ENCODE data around the gene FEN1. TPM values are rescaled to one million over a fixed set of nuclear protein-coding genes. Genes with fewer than 3 reads are reported as not detected.

Gene FEN1
- total RNA-seq, 1 experiment from 2014 or later: 21.5 TPM

DNA sequence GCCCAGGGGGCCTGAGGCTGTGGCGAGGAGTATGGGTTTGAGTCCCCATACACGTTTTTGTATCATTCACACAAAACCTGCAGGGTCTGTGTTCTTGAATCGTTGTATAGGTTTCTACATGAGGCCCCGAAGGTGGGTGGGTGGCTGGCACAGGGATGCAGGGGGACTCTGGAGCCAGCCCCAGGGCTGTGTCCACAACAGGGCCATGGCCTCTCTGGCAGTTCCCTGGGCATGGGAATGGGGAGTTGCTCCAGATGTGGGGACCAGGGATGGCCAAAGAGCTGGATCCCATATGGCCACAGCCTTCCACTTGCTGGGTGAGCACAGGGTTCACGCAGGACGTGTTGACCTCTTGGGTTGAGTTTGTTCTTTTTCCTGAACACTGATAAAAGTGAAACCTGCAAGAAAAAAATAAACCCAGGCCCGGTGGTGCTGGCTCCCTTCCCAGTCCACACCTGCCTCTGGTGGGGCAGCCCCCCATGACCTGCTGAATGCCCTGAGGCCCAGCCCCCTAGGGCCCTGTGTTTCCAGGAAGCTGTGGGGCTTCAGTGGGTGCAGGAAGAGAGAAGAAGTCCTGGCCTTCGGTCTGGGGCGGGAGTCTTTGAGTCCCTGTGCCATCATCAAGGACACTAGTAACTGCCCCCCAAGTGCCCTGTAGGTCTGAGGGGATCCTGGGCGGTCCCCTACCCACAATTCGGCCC is 24.2 kb upstream of the FEN1 start:
- ChIA-PET CTCF (interaction anchor here (0.6 kb wide), 1 partner anchor 30 kb away, joined by 3 read pairs; no protein-coding TSS in a partner anchor), POLR2A (no interaction called here)
- TF ChIP-seq CTCF (IDR thresholded peaks at IDR 0.05; ENCODE audit: unreplicated experiment): no peak
- Mint-ChIP-seq H3K27ac (ENCODE audit: low read depth, unreplicated experiment) (no peak overlapping the region), H3K36me3 (ENCODE audit: insufficient read depth, unreplicated experiment) (no peaks in the 10 kb centered on the region), H3K4me1 (ENCODE audit: insufficient read depth, unreplicated experiment) (no peaks in the 10 kb centered on the region), H3K4me3 (ENCODE audit: unreplicated experiment) (no peak overlapping the region), H3K27me3 (ENCODE audit: insufficient read depth, unreplicated experiment) (no peaks in the 10 kb centered on the region), H3K9me3 (ENCODE audit: unreplicated experiment) (no peaks in the 10 kb centered on the region)
- intact Hi-C loops (cut with micrococcal nuclease): no loop called here
- no TSS peak for BruUV-seq (replicated peaks)
- DNase-seq (ENCODE audit: unreplicated experiment): no peak

- H3K27ac Mint-ChIP-seq (ENCODE audit: low read depth, unreplicated experiment): no peak overlapping the region
These were observed 23.4 kb upstream of the FEN1 start for GRCh38 chr11:61769169-61769920.

DNA sequence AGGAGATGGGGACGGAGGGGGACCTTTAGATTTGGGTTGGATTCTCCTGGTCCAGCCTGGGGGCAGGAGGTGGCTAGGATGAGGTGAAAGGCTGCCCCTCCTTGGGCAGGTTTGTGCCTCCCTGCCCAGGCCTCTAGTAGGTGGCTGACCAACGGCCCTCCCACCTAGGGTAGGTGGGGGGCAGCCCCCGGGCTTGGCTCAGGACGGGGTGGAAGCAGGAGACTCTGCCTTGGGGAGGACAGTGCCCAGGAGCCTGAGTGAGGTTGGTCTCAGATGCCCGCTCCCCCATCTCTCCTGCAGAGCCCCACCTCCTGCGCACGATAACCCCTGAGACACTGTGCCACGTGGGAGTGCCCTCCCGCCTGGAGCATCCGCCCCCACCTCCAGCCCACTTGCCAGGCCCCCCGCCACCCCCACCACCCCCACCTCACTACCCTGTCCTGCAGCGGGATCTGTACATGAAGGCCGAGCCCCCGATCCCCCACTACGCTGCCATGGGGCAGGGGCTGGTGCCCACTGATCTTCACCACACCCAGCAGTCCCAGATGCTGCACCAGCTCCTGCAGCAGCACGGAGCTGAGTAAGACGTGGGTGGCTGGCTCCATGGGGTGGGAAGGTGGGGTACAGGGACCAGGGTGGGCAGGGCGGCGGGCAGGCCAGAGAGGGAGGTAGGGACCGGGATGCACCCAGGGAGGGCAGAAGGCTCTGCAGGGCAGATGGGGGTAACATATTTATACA is 22.6 kb upstream of the FEN1 start:
- Mint-ChIP-seq H3K9me3 (ENCODE audit: unreplicated experiment) (no peaks in the 10 kb centered on the region), H3K4me3 (ENCODE audit: unreplicated experiment) (no peak overlapping the region), H3K4me1 (ENCODE audit: insufficient read depth, unreplicated experiment) (no peaks in the 10 kb centered on the region), H3K36me3 (ENCODE audit: insufficient read depth, unreplicated experiment) (peaks cover 7% of the 10 kb centered on the region), H3K27ac (ENCODE audit: low read depth, unreplicated experiment) (no peak overlapping the region), H3K27me3 (ENCODE audit: insufficient read depth, unreplicated experiment) (no peaks in the 10 kb centered on the region)
- no peak for DNase-seq (ENCODE audit: unreplicated experiment)
- CTCF ChIA-PET: no interaction called here
- POLR2A ChIA-PET: no interaction called here
- intact Hi-C loops (cut with micrococcal nuclease): no loop called here
- TF ChIP-seq CTCF (IDR thresholded peaks at IDR 0.05; ENCODE audit: unreplicated experiment): no peak
- BruUV-seq (replicated peaks): no TSS peak

More at GRCh38 chr11:61769169-61769920, 23.4 kb upstream of the FEN1 start:
- no peaks in the 10 kb centered on the region for H3K27me3 Mint-ChIP-seq (ENCODE audit: insufficient read depth, unreplicated experiment)
- H3K4me1 Mint-ChIP-seq (ENCODE audit: insufficient read depth, unreplicated experiment): no peaks in the 10 kb centered on the region
- peaks cover under 1% of the 10 kb centered on the region for H3K36me3 Mint-ChIP-seq (ENCODE audit: insufficient read depth, unreplicated experiment)
- no peaks in the 10 kb centered on the region for H3K9me3 Mint-ChIP-seq (ENCODE audit: unreplicated experiment)
- no TSS peak for BruUV-seq (replicated peaks)
- intact Hi-C loops (cut with micrococcal nuclease): no loop called here
- no peak for TF ChIP-seq CTCF (IDR thresholded peaks at IDR 0.05; ENCODE audit: unreplicated experiment)
- no peak for DNase-seq (ENCODE audit: unreplicated experiment)
- no peak overlapping the region for H3K4me3 Mint-ChIP-seq (ENCODE audit: unreplicated experiment)
- CTCF ChIA-PET: interaction anchor here (0.6 kb wide), 1 partner anchor 31 kb away, joined by 3 read pairs; no protein-coding TSS in a partner anchor
- POLR2A ChIA-PET: no interaction called here

Data from MCF 10A (cell line).